ENCODE results near the gene APBA1.

GRCh38 chr9:69572611-69573010 is 99.6 kb downstream of the APBA1 start:
- TF ChIP-seq, protein P1, sequence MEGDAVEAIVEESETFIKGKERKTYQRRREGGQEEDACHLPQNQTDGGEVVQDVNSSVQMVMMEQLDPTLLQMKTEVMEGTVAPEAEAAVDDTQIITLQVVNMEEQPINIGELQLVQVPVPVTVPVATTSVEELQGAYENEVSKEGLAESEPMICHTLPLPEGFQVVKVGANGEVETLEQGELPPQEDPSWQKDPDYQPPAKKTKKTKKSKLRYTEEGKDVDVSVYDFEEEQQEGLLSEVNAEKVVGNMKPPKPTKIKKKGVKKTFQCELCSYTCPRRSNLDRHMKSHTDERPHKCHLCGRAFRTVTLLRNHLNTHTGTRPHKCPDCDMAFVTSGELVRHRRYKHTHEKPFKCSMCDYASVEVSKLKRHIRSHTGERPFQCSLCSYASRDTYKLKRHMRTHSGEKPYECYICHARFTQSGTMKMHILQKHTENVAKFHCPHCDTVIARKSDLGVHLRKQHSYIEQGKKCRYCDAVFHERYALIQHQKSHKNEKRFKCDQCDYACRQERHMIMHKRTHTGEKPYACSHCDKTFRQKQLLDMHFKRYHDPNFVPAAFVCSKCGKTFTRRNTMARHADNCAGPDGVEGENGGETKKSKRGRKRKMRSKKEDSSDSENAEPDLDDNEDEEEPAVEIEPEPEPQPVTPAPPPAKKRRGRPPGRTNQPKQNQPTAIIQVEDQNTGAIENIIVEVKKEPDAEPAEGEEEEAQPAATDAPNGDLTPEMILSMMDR (IDR thresholded peaks at IDR 0.05): no peak
- TF ChIP-seq POLR2A (IDR thresholded peaks at IDR 0.05): no peak
